Mesendoderm (in vitro differentiated cells): ENCODE results near the gene TMTC1.
"Not testable (repeated sequence)": the region's sequence is repeated elsewhere in the genome, so short reads cannot be mapped to it uniquely, and the experiment has no call there.

Experiments used
- DNase-seq: peaks from one replicate; pipeline ENCODE4 v3.0.0; 2013
- H2AK5ac ChIP-seq: 2 replicates; pipeline ENCODE4 v1.6.1; 2013; ENCODE audit warnings: low read length, inconsistent platforms
- H2BK120ac ChIP-seq: 2 replicates; pipeline ENCODE4 v1.6.1; 2013; ENCODE audit warnings: low read depth, mild to moderate bottlenecking, low read length, moderate library complexity, mixed read lengths
- H2BK15ac ChIP-seq: replicated peaks from 2 replicates; pipeline ENCODE4 v1.6.1; 2013; ENCODE audit warnings: low read depth, mild to moderate bottlenecking, moderate library complexity
- H2BK5ac ChIP-seq: 2 replicates; pipeline ENCODE4 v1.6.1; 2013; ENCODE audit warnings: low read length, inconsistent platforms
- H3K18ac ChIP-seq: 2 replicates; pipeline ENCODE4 v1.6.1; 2013; ENCODE audit warnings: mild to moderate bottlenecking, low read length, mixed read lengths
- H3K23ac ChIP-seq: one replicate; pipeline ENCODE4 v1.6.1; 2013; ENCODE audit warnings: low read length
- H3K27ac ChIP-seq: 2 replicates; pipeline ENCODE4 v1.5.1; 2013; ENCODE audit warnings: low read depth, mild to moderate bottlenecking, inconsistent platforms, low read length, moderate library complexity
- H3K27me3 ChIP-seq: 2 replicates; pipeline ENCODE4 v1.6.1; 2013; ENCODE audit warnings: low read length, control low read depth, mild to moderate bottlenecking, inconsistent platforms; ENCODE audit not compliant: insufficient read depth, poor library complexity
- H3K36me3 ChIP-seq: 2 replicates; pipeline ENCODE4 v1.6.1; 2013; ENCODE audit warnings: low read length, inconsistent platforms; ENCODE audit not compliant: control insufficient read depth, insufficient read depth
- H3K4ac ChIP-seq: one replicate; pipeline ENCODE4 v1.6.1; 2013; ENCODE audit warnings: low read depth, mild to moderate bottlenecking, low read length, moderate library complexity
- H3K4me1 ChIP-seq: 2 replicates; pipeline ENCODE4 v1.6.1; 2013; ENCODE audit warnings: low read depth, low read length, inconsistent platforms; ENCODE audit not compliant: control insufficient read depth
- H3K4me2 ChIP-seq: 2 replicates; pipeline ENCODE4 v1.6.1; 2013; ENCODE audit warnings: low read length
- H3K4me3 ChIP-seq: 2 replicates; pipeline ENCODE4 v1.5.1; 2013; ENCODE audit warnings: mild to moderate bottlenecking, low read length
- H3K56ac ChIP-seq: one replicate; pipeline ENCODE4 v1.6.1; 2013; ENCODE audit warnings: low read length
- H3K79me1 ChIP-seq: 2 replicates; pipeline ENCODE4 v1.6.1; 2013; ENCODE audit warnings: low read length, inconsistent platforms
- H3K79me2 ChIP-seq: 2 replicates; pipeline ENCODE4 v1.6.1; 2013; ENCODE audit warnings: mild to moderate bottlenecking, low read length; ENCODE audit not compliant: control insufficient read depth, insufficient read depth
- H3K9ac ChIP-seq: 2 replicates; pipeline ENCODE4 v1.6.1; 2013; ENCODE audit warnings: low read length, inconsistent platforms
- H4K5ac ChIP-seq: one replicate; pipeline ENCODE4 v1.6.1; 2013; ENCODE audit warnings: low read length
- H4K8ac ChIP-seq: one replicate; pipeline ENCODE4 v1.6.1; 2013; ENCODE audit warnings: low read depth, mild to moderate bottlenecking, control low read depth, low read length, moderate library complexity
- WGBS: extraction: QIAGEN DNeasy Blood & Tissue Kit; methylation state at CpG from one replicate; pipeline ENCODE4 v1.1.7; 2013; ENCODE audit warnings: low lambda C conversion rate, missing lambda C conversion rate; ENCODE audit not compliant: insufficient coverage; ENCODE audit errors: extremely low coverage; 5-methylcytosine and 5-hydroxymethylcytosine counted together

TMTC1 gene

GRCh38 chr12:29556363-29556762, 227.4 kb downstream of the TMTC1 start:
- H3K4me1 ChIP-seq, result no peaks in the 10 kb centered on the region
- no peak overlapping the region for H3K9ac ChIP-seq
- no peak overlapping the region for H3K4me3 ChIP-seq
- no peak overlapping the region for H2AK5ac ChIP-seq
- no peaks in the 10 kb centered on the region for H3K36me3 ChIP-seq
- no peak overlapping the region for H3K4ac ChIP-seq
- H3K27ac ChIP-seq, result no peak overlapping the region
- H4K8ac ChIP-seq, result no peak overlapping the region
- no peaks in the 10 kb centered on the region for H3K79me1 ChIP-seq
- H3K27me3 ChIP-seq, result no peaks in the 10 kb centered on the region
- no peaks in the 10 kb centered on the region for H3K79me2 ChIP-seq
- H3K56ac ChIP-seq, result no peak overlapping the region
- no peak overlapping the region for H2BK5ac ChIP-seq
- no peak overlapping the region for H2BK120ac ChIP-seq
- H3K18ac ChIP-seq, result no peak overlapping the region
- no peak overlapping the region for H4K5ac ChIP-seq
- no peak overlapping the region for H2BK15ac ChIP-seq
- no peak overlapping the region for H3K4me2 ChIP-seq
- no peak overlapping the region for H3K23ac ChIP-seq
- no peak for DNase-seq

GRCh38 chr12:29555451-29555850, 228.3 kb downstream of the TMTC1 start:
- not testable (repeated sequence) for H3K36me3 ChIP-seq, H3K4ac ChIP-seq, H2BK15ac ChIP-seq, H3K4me2 ChIP-seq, H2BK5ac ChIP-seq, H3K4me1 ChIP-seq, H3K79me2 ChIP-seq, H2BK120ac ChIP-seq, H3K18ac ChIP-seq, H3K79me1 ChIP-seq, H3K56ac ChIP-seq, DNase-seq, H3K27ac ChIP-seq, H4K8ac ChIP-seq, H3K23ac ChIP-seq, H3K27me3 ChIP-seq, H4K5ac ChIP-seq, H3K4me3 ChIP-seq, H3K9ac ChIP-seq, H2AK5ac ChIP-seq
- no CpG with 5 or more reads among the region's 2 CpGs for WGBS

DNA sequence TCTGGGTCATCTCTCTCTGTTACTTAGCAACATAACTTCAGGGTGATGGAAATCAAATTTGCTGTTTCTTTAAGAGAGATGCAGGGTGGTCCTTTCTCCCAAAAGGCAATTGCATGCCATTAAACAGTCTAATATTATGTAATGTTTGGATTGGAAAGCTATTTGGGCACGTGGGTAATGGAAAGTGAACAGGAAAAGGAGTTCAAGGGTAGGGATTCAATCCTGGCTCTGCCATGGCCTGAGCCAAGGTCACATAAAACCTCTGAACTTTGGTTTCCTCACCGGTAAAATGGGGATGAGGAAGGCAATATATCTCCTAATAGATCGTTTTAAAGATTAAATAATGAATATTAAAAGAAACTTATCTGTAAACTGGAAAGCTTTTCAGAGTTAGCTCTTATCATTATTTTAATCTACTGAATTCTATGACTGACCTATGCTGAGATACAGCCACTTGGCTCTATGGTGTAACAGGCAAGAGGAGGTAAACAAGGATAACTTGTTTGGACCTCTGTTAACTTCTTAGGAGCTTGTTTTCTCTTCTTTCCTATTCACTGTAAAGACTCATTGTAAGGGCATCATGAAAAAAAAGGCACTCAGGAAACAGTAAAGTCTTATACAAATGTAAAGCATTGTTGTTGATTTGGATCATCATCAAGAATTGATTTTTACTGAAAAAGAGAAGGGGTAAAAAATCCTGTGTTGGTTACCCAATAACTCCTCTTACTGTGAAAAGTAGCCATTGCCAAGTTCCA, 230.6 kb downstream of the TMTC1 start:
- no peak overlapping the region for H4K5ac ChIP-seq
- H3K36me3 ChIP-seq, result no peaks in the 10 kb centered on the region
- H3K4me1 ChIP-seq, result no peaks in the 10 kb centered on the region
- no peak overlapping the region for H2BK15ac ChIP-seq
- no peak overlapping the region for H2BK5ac ChIP-seq
- no peak overlapping the region for H3K56ac ChIP-seq
- H3K27ac ChIP-seq, result no peak overlapping the region
- no peak for DNase-seq
- H4K8ac ChIP-seq, result no peak overlapping the region
- H2BK120ac ChIP-seq, result no peak overlapping the region
- no peak overlapping the region for H3K9ac ChIP-seq
- no peak overlapping the region for H3K4me2 ChIP-seq
- no peak overlapping the region for H2AK5ac ChIP-seq
- no peaks in the 10 kb centered on the region for H3K79me2 ChIP-seq
- no CpG with 5 or more reads among the region's 3 CpGs for WGBS
- no peaks in the 10 kb centered on the region for H3K27me3 ChIP-seq
- H3K4me3 ChIP-seq, result no peak overlapping the region
- H3K79me1 ChIP-seq, result no peaks in the 10 kb centered on the region
- no peak overlapping the region for H3K18ac ChIP-seq
- no peak overlapping the region for H3K4ac ChIP-seq
- H3K23ac ChIP-seq, result no peak overlapping the region

GRCh38 chr12:29552324-29552927, 231.3 kb downstream of the TMTC1 start:
- Histone ChIP-seq H2AK5ac (no peak overlapping the region), H3K56ac (no peak overlapping the region), H3K27me3 (no peaks in the 10 kb centered on the region), H3K4me1 (no peaks in the 10 kb centered on the region), H3K18ac (no peak overlapping the region), H2BK120ac (no peak overlapping the region), H3K79me2 (no peaks in the 10 kb centered on the region), H3K23ac (no peak overlapping the region), H3K4me3 (no peak overlapping the region), H2BK5ac (no peak overlapping the region), H3K4ac (no peak overlapping the region), H4K5ac (no peak overlapping the region), H3K4me2 (no peak overlapping the region), H3K36me3 (no peaks in the 10 kb centered on the region), H3K27ac (no peak overlapping the region), H4K8ac (no peak overlapping the region), H3K79me1 (no peaks in the 10 kb centered on the region), H3K9ac (no peak overlapping the region), H2BK15ac (no peak overlapping the region)
- peak; percentile 68 for DNase-seq
- no CpG with 5 or more reads among the region's 1 CpG for WGBS

GRCh38 chr12:29551812-29552211, 231.9 kb downstream of the TMTC1 start:
- no CpG with 5 or more reads among the region's 3 CpGs for WGBS
- Histone ChIP-seq H3K4me1 (no peaks in the 10 kb centered on the region), H3K23ac (no peak overlapping the region), H4K5ac (no peak overlapping the region), H3K27me3 (no peaks in the 10 kb centered on the region), H3K4ac (no peak overlapping the region), H2BK120ac (no peak overlapping the region), H3K9ac (no peak overlapping the region), H3K27ac (no peak overlapping the region), H3K56ac (no peak overlapping the region), H3K79me2 (no peaks in the 10 kb centered on the region), H3K18ac (no peak overlapping the region), H3K79me1 (no peaks in the 10 kb centered on the region), H3K4me2 (no peak overlapping the region), H2BK5ac (no peak overlapping the region), H2BK15ac (no peak overlapping the region), H3K4me3 (no peak overlapping the region), H4K8ac (no peak overlapping the region), H2AK5ac (no peak overlapping the region), H3K36me3 (no peaks in the 10 kb centered on the region)
- no peak for DNase-seq

DNA sequence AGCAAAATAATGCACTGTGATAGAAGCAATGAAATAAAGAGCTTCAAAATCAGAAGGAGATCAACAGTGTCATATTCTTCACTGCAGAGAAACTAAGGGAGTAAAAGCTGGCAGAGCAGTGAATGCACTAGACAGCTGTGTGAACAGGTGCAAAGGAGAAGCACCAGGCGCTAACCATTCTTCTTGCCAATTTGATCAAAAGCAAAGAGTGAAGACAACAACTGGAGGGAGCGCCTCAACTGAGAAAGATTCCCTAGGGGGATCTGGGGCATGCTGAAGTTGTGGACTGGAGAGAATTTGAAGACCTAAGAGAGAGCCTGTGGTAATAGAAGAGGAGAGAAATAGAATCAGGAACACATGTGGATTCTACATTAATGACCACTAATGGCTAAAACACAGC, 235.9 kb downstream of the TMTC1 start:
- no peak overlapping the region for H3K9ac ChIP-seq
- no peaks in the 10 kb centered on the region for H3K27me3 ChIP-seq
- H2BK15ac ChIP-seq, result no peak overlapping the region
- no peak overlapping the region for H3K27ac ChIP-seq
- no peak overlapping the region for H3K4me2 ChIP-seq
- no peaks in the 10 kb centered on the region for H3K79me1 ChIP-seq
- no peak for DNase-seq
- H4K8ac ChIP-seq, result no peak overlapping the region
- H4K5ac ChIP-seq, result no peak overlapping the region
- no peak overlapping the region for H2AK5ac ChIP-seq
- no peak overlapping the region for H3K4ac ChIP-seq
- no peaks in the 10 kb centered on the region for H3K79me2 ChIP-seq
- no peak overlapping the region for H3K56ac ChIP-seq
- H3K4me1 ChIP-seq, result peaks cover 1% of the 10 kb centered on the region
- H3K4me3 ChIP-seq, result no peak overlapping the region
- no peak overlapping the region for H3K23ac ChIP-seq
- no peak overlapping the region for H3K18ac ChIP-seq
- H3K36me3 ChIP-seq, result no peaks in the 10 kb centered on the region
- H2BK5ac ChIP-seq, result no peak overlapping the region
- H2BK120ac ChIP-seq, result no peak overlapping the region
- no CpG with 5 or more reads among the region's 2 CpGs for WGBS
